CD4-positive, CD25-positive, alpha-beta regulatory T cell (primary cell): Measurements from ENCODE around the gene NBDY. TPM values are rescaled to one million over a fixed set of nuclear protein-coding genes. Genes with fewer than 3 reads are reported as not detected.
A peak's percentile ranks its signal among the peaks of the same experiment; 100 is the strongest.
"Not testable (repeated sequence)": the region's sequence is repeated elsewhere in the genome, so short reads cannot be mapped to it uniquely, and the experiment has no call there.

Source experiments
- ATAC-seq, 2 donors: fragments of 150-1000 bp; cut with Tn5 transposase; one replicate each; pipeline ENCODE4 v1.10.0; 2021; ENCODE audit warnings: low read depth in 2 of 2, moderate number of reproducible peaks in 2 of 2, moderate library complexity in 1 of 2
- DNase-seq, 3 donors: peaks; one replicate each; pipeline versions ENCODE4 v3.0.0 to v3.0.0-alpha.2; 2012 to 2022; ENCODE audit warnings: mixed read lengths in 1 of 3
- H3K27ac ChIP-seq: one replicate; pipeline ENCODE4 v1.7.0; 2013; ENCODE audit warnings: mild to moderate bottlenecking, low read length; ENCODE audit not compliant: insufficient read depth, poor library complexity, severe bottlenecking
- H3K27me3 ChIP-seq: one replicate; pipeline ENCODE4 v1.7.0; 2013; ENCODE audit warnings: low read length; ENCODE audit not compliant: control insufficient read depth, insufficient read depth
- H3K36me3 ChIP-seq: one replicate; pipeline ENCODE4 v1.7.0; 2013; ENCODE audit warnings: mild to moderate bottlenecking, low read length, moderate library complexity; ENCODE audit not compliant: control insufficient read depth, insufficient read depth
- H3K4me1 ChIP-seq: 2 replicates; pipeline ENCODE4 v1.7.0; 2013; ENCODE audit warnings: mild to moderate bottlenecking, low read length; ENCODE audit not compliant: insufficient read depth, control insufficient read depth, poor library complexity, severe bottlenecking
- H3K4me3 ChIP-seq: one replicate; pipeline ENCODE4 v1.7.0; 2013; ENCODE audit warnings: low read depth, mild to moderate bottlenecking, low read length, moderate library complexity
- H3K9me3 ChIP-seq, 2 experiments: 1 replicate in 1 of 2; 2 replicates in 1 of 2; pipeline ENCODE4 v1.7.0; 2013; ENCODE audit warnings: low read length in 2 of 2, mild to moderate bottlenecking in 1 of 2, moderate library complexity in 1 of 2; ENCODE audit not compliant: control insufficient read depth in 2 of 2
- H3K27ac Mint-ChIP-seq, 3 donors: one replicate each; pipeline ENCODE4 v1.8.0; 2020 to 2022; ENCODE audit warnings: mild to moderate bottlenecking in 3 of 3, mixed read lengths in 3 of 3, moderate library complexity in 2 of 3
- H3K27me3 Mint-ChIP-seq: one replicate; pipeline ENCODE4 v1.8.0; 2022; ENCODE audit warnings: mild to moderate bottlenecking, mixed read lengths
- H3K36me3 Mint-ChIP-seq: one replicate; pipeline ENCODE4 v1.8.0; 2020; ENCODE audit warnings: mixed read lengths
- H3K4me1 Mint-ChIP-seq, 4 donors: one replicate each; pipeline ENCODE4 v1.8.0; 2020 to 2022; ENCODE audit warnings: mixed read lengths in 4 of 4, mild to moderate bottlenecking in 1 of 4
- H3K4me3 Mint-ChIP-seq, 4 donors: one replicate each; pipeline ENCODE4 v1.8.0; 2020 to 2022; ENCODE audit warnings: mild to moderate bottlenecking in 4 of 4, mixed read lengths in 4 of 4, moderate library complexity in 3 of 4
- H3K9me3 Mint-ChIP-seq, 7 donors: one replicate each; pipeline ENCODE4 v1.8.0; 2020 to 2022; ENCODE audit warnings: mixed read lengths in 7 of 7, mild to moderate bottlenecking in 3 of 7, moderate library complexity in 2 of 7
- polyA plus RNA-seq, 4 donors: library from polyadenylated mRNA; unstranded; fragments of 300-500 nt; fragmentation: Illumina TruSeq; gene quantifications; one replicate each; pipeline ENCODE4 v1.2.3, GENCODE V29; 2021
- total RNA-seq: library from RNA; stranded (reverse); gene quantifications from one replicate; pipeline ENCODE4 v1.2.3, GENCODE V29; 2022

The NBDY gene
- total and polyA plus RNA-seq, 5 donors from 2014 or later: 29.0 to 61.5 (median 52.6) TPM

GRCh38 chrX:56764975-56765791, 36.1 kb downstream of the NBDY start:
- Mint-ChIP-seq H3K36me3 (no peaks in the 10 kb centered on the region), H3K27me3 (no peaks in the 10 kb centered on the region), H3K4me1 (peaks cover 17 to 66% (median 34%) of the 10 kb centered on the region in 4 donors), H3K27ac (peak overlapping the region; percentile 90 to 95 (median 92)), H3K9me3 (no peaks in the 10 kb centered on the region), H3K4me3 (peak overlapping the region; percentile 85 to 96 (median 92))
- peaks cover 49% of the 10 kb centered on the region for H3K4me1 ChIP-seq
- peak overlapping the region; percentile 45 for H3K4me3 ChIP-seq
- no peaks in the 10 kb centered on the region for H3K9me3 ChIP-seq
- DNase-seq (peak in 2 of 3 donors; percentile 49 to 79), ATAC-seq (peak; percentile 22 to 32)
- H3K27me3 ChIP-seq: no peaks in the 10 kb centered on the region
- H3K36me3 ChIP-seq: no peaks in the 10 kb centered on the region
- peak overlapping the region; percentile 79 for H3K27ac ChIP-seq

GRCh38 chrX:56765811-56766553, 36.9 kb downstream of the NBDY start:
- no peaks in the 10 kb centered on the region for H3K27me3 Mint-ChIP-seq
- peaks cover 49% of the 10 kb centered on the region for H3K4me1 ChIP-seq
- H3K4me3 Mint-ChIP-seq: peak overlapping the region; percentile 88 to 96 (median 92)
- H3K4me1 Mint-ChIP-seq: peaks cover 17 to 60% (median 34%) of the 10 kb centered on the region in 4 donors
- no peaks in the 10 kb centered on the region for H3K9me3 Mint-ChIP-seq
- no peaks in the 10 kb centered on the region for H3K36me3 ChIP-seq
- DNase-seq (peak in 1 of 3 donors; percentile 44), ATAC-seq (no peak)
- H3K36me3 Mint-ChIP-seq: no peaks in the 10 kb centered on the region
- H3K27ac ChIP-seq: peak overlapping the region; percentile 79
- H3K9me3 ChIP-seq: no peaks in the 10 kb centered on the region
- no peak overlapping the region for H3K4me3 ChIP-seq
- H3K27me3 ChIP-seq: no peaks in the 10 kb centered on the region
- peak overlapping the region; percentile 90 to 92 (median 92) for H3K27ac Mint-ChIP-seq

- no peaks in the 10 kb centered on the region for H3K36me3 Mint-ChIP-seq
- H3K27ac Mint-ChIP-seq: peak overlapping the region; percentile 90 to 92 (median 92)
- Histone ChIP-seq H3K4me3 (no peak overlapping the region), H3K27me3 (no peaks in the 10 kb centered on the region), H3K36me3 (no peaks in the 10 kb centered on the region), H3K9me3 (no peaks in the 10 kb centered on the region), H3K27ac (peak overlapping the region; percentile 23), H3K4me1 (peaks cover 47% of the 10 kb centered on the region)
- peaks cover 17 to 52% (median 29%) of the 10 kb centered on the region in 4 donors for H3K4me1 Mint-ChIP-seq
- H3K9me3 Mint-ChIP-seq: no peaks in the 10 kb centered on the region
- no peaks in the 10 kb centered on the region for H3K27me3 Mint-ChIP-seq
- peak in 2 of 3 donors; percentile 30 to 36 for DNase-seq
- H3K4me3 Mint-ChIP-seq: peak overlapping the region; percentile 88 to 96 (median 92)
- no peak for ATAC-seq
These were observed 37.7 kb downstream of the NBDY start for GRCh38 chrX:56766554-56767347.

GRCh38 chrX:56767348-56768119, 38.5 kb downstream of the NBDY start:
- peak in 2 of 3 donors; percentile 60 to 78 for DNase-seq
- Mint-ChIP-seq H3K4me1 (peaks cover 13 to 45% (median 22%) of the 10 kb centered on the region in 4 donors), H3K4me3 (peak overlapping the region in 3 of 4 donors; percentile 92 to 96 (median 93)), H3K27ac (peak overlapping the region in 1 of 3 donors; percentile 87)
- H3K36me3 Mint-ChIP-seq, H3K4me3 ChIP-seq, H3K27me3 Mint-ChIP-seq, H3K9me3 ChIP-seq, ATAC-seq, H3K36me3 ChIP-seq, H3K9me3 Mint-ChIP-seq, H3K27me3 ChIP-seq: not testable (repeated sequence)
- Histone ChIP-seq H3K27ac (peak overlapping the region; percentile 23), H3K4me1 (peaks cover 39% of the 10 kb centered on the region)

- H3K4me1 ChIP-seq: peaks cover 34% of the 10 kb centered on the region
- H3K27ac ChIP-seq, H3K27me3 ChIP-seq, H3K9me3 ChIP-seq, H3K27me3 Mint-ChIP-seq, H3K9me3 Mint-ChIP-seq, DNase-seq, ATAC-seq, H3K4me3 ChIP-seq, H3K27ac Mint-ChIP-seq, H3K4me3 Mint-ChIP-seq, H3K36me3 ChIP-seq, H3K36me3 Mint-ChIP-seq: not testable (repeated sequence)
- peaks cover 10 to 38% (median 17%) of the 10 kb centered on the region in 4 donors for H3K4me1 Mint-ChIP-seq
These were observed 39.1 kb downstream of the NBDY start for GRCh38 chrX:56768120-56768660.

GRCh38 chrX:56772675-56773521, 43.9 kb downstream of the NBDY start:
- not testable (repeated sequence) for H3K36me3 Mint-ChIP-seq, H3K27ac Mint-ChIP-seq, H3K27ac ChIP-seq, H3K27me3 Mint-ChIP-seq, H3K36me3 ChIP-seq, H3K4me3 Mint-ChIP-seq, H3K4me1 ChIP-seq, H3K9me3 ChIP-seq, H3K4me1 Mint-ChIP-seq, DNase-seq, ATAC-seq, H3K4me3 ChIP-seq, H3K9me3 Mint-ChIP-seq, H3K27me3 ChIP-seq
